Astrocyte of the cerebellum (primary cell): Measurements from ENCODE around the gene CLN6.
"Not testable (repeated sequence)": the region's sequence is repeated elsewhere in the genome, so short reads cannot be mapped to it uniquely, and the experiment has no call there.

Experiments
- DNase-seq: peaks from one replicate; pipeline ENCODE4 v3.0.0-alpha.2; 2011; ENCODE audit warnings: low read depth
- H3K4me3 ChIP-seq: 2 replicates; pipeline ENCODE4 v1.5.1; 2011; ENCODE audit warnings: mild to moderate bottlenecking, low read depth, low read length, moderate library complexity
- CTCF ChIP-seq: IDR thresholded peaks from 2 replicates; pipeline ENCODE4 v1.5.1; 2012; ENCODE audit warnings: low read length, low read depth, moderate library complexity, mild to moderate bottlenecking; ENCODE audit errors: missing control alignments
- in situ Hi-C: cut with HindIII; loops from 2 replicates; pipeline ENCODE4 v1.10.0; 2017; ENCODE audit warnings: low sequenced_read_pairs

Gene CLN6

DNA sequence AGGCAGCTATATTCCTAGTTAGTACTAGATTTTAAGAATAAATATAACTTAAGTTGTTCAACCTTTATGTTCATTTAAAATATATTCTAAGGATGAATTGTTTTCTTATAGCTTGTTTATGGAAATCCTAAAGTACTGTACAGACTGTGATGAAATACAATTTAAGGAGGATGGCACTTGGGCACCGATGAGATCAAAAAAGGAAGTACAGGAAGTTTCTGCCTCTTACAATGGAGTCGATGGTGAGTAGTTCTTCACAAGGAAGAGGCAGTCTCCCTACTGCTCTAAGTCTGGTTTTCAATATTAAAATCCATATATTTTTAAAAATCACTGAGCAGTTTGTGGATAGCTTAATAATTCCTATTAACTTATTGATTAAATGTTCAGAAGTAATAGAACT lies 54.0 kb downstream of the CLN6 start:
- in situ Hi-C loops: no loop called here
- H3K4me3 ChIP-seq: no peak overlapping the region
- no peak for DNase-seq
- no peak for TF ChIP-seq CTCF

DNA sequence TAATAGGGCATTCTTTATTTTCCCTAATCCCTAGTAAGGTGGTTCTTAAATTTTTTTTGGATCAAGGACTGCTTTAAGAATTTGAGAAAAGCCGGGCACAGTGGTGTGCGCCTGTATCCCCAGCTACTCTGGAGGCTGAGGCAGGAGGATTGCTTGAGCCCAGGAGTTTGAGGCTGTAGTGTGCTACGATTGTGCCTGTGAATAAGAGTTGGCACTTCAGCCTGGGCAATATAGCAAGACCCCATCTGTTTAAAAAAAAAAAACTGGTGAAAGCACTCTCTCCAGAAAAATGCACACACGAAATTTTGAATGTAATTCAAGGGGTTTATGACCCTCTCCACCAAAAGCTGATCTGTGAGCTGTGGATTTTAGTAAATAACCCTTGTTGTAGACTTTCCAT lies 56.4 kb downstream of the CLN6 start:
- DNase-seq: no peak
- no peak overlapping the region for H3K4me3 ChIP-seq
- TF ChIP-seq CTCF: no peak
- in situ Hi-C loops: no loop called here

GRCh38 chr15:68172037-68172436 lies 57.5 kb downstream of the CLN6 start:
- DNase-seq, H3K4me3 ChIP-seq, in situ Hi-C loops: not testable (repeated sequence)

GRCh38 chr15:68166847-68167246 lies 62.7 kb downstream of the CLN6 start:
- in situ Hi-C loops: no loop called here
- no peak overlapping the region for H3K4me3 ChIP-seq
- TF ChIP-seq CTCF: no peak
- DNase-seq: no peak

- no peak for TF ChIP-seq CTCF
- DNase-seq: no peak
- no peak overlapping the region for H3K4me3 ChIP-seq
- in situ Hi-C loops: no loop called here
Observed at GRCh38 chr15:68163191-68163590, 66.3 kb downstream of the CLN6 start.

- in situ Hi-C loops: no loop called here
- no peak for DNase-seq
Observed at GRCh38 chr15:68158046-68158628, 71.4 kb downstream of the CLN6 start.

DNA sequence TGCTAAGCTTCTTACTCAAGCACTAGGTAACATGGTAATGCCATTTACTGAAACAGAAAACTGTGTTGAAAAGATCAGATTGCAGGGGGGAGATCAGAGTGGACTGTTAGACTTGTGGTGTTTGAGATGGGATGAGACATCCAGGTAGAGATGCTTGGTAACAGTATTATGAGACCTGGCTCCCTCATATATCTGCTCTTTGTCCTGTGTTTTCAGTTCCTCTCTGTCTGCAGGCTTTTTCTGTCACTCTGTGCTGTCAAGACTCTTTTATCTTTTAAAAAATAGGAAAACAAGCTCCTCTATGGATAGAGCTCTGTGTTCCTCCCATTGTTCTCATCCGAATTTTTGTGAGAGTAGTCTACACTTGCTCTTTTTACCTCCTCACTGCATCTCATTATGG lies 72.5 kb downstream of the CLN6 start:
- TF ChIP-seq CTCF: no peak
- no peak for DNase-seq
- no peak overlapping the region for H3K4me3 ChIP-seq
- in situ Hi-C loops: no loop called here

More at GRCh38 chr15:68158046-68158628, 71.4 kb downstream of the CLN6 start:
- no peak for TF ChIP-seq CTCF
- no peak overlapping the region for H3K4me3 ChIP-seq
